Right ventricle myocardium inferior (tissue), 1 donor: ENCODE measurements around the gene MLH1. TPM values are rescaled to one million over a fixed set of nuclear protein-coding genes. Genes with fewer than 3 reads are reported as not detected.
"Not testable (repeated sequence)": the region's sequence is repeated elsewhere in the genome, so short reads cannot be mapped to it uniquely, and the experiment has no call there.

Source experiments
- ATAC-seq: fragments of 200-7000 bp; cut with Tn5 transposase; one replicate; pipeline ENCODE4 v1.9.1; 2020; ENCODE audit warnings: mild to moderate bottlenecking, moderate library complexity
- DNase-seq: peaks from one replicate; pipeline ENCODE4 v3.0.0; 2021; ENCODE audit errors: missing footprints
- intact Hi-C: fragments of 100-400 bp; cut with DNase I; formaldehyde crosslinking; loops from one replicate; pipeline ENCODE4 v1.11.0; 2022
- long read RNA-seq: library from polyadenylated mRNA; unstranded; transcript quantifications from one replicate; pipeline ENCODE4 v2.0.0, GENCODE V29; 2021
- total RNA-seq: library from RNA; stranded (reverse); fragmentation: NEBNext Ultra II Directional; extraction: Animal tissue kit (Norgen Biotek cat#: 25700); gene quantifications from one replicate; pipeline ENCODE4 v1.2.1, GENCODE V29; 2021
- donor health status: DM: no; HTN: yes; CAD: no; lungs with severe emphysema.

Gene MLH1
- total RNA-seq, result 49.3 TPM
- long read RNA-seq, transcript MLH1-201 (19 exons, 2,752 nt), result major isoform, 36 of 56 reads
- long read RNA-seq, partial matches to known transcripts, result 5 of 56 reads
- long read RNA-seq, other reads (novel, unspliced or antisense), result 14 of 56 reads

GRCh38 chr3:36993326-36994283 is at the start of gene MLH1:
MLH1 (plus strand) TSS chr3:36993518; CDS start chr3:36993548, 30 bp downstream.
- ATAC-seq (peak; percentile 96), DNase-seq (peak; percentile 97)
- intact Hi-C loops, result loop anchor here (1.0 to 10.0 kb wide), 3 partner anchors 22 to 221 kb away; no protein-coding TSS in a partner anchor

DNA sequence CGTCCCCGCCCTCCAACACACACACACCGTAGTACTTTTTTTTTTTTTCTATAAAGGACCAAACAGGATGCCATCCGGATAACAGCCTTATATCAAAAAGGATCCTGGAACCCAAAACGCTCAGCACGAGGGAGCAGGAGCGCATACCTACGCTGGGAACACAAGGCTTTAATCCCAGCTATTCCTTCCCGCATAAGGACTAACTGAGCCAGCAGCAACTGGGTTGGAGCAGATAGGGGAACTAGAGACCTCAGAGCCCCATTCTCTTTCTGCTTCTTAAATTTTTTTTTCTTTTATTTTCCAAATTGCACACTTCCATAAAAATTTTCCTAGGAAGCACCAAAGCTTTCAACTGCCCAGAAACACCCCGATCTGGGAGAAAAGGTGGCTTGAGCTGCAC is 49.7 kb upstream of the MLH1 start:
- intact Hi-C loops, result no loop called here
- no peak for DNase-seq
- no peak for ATAC-seq

DNA sequence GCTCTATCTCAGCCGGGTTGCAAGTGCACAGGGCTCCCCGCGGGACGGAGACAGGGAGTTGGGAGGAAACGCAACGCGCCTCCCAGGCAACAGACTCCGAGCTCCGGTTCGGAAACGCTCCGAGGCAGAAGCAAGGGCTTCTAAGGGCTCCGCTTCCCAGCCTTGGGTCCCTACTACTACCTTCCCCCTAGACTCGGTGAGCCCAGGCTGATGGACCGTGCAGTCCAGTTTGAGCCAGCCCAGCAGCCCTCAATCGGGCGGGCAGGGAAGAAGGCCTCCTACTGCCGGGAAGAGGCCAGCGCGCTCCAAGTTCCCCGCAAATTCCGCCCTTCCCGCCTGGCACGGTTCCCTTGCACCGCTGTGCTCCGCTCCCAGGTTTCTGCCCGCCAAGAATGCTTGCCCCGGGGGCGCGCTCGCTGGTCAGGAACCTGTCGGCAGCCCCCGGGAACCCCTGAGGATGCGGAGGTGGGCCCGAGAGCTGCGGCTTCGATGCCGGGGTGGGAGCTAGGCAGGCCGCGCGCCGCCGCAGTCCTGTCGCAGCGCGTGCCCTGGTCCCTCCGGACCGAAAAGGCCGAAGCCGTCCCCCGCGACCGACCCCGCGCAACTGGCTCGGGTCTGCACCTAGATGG is 49.2 kb upstream of the MLH1 start:
- ATAC-seq (peak; percentile 74), DNase-seq (peak; percentile 81)
- intact Hi-C loops, result no loop called here

DNA sequence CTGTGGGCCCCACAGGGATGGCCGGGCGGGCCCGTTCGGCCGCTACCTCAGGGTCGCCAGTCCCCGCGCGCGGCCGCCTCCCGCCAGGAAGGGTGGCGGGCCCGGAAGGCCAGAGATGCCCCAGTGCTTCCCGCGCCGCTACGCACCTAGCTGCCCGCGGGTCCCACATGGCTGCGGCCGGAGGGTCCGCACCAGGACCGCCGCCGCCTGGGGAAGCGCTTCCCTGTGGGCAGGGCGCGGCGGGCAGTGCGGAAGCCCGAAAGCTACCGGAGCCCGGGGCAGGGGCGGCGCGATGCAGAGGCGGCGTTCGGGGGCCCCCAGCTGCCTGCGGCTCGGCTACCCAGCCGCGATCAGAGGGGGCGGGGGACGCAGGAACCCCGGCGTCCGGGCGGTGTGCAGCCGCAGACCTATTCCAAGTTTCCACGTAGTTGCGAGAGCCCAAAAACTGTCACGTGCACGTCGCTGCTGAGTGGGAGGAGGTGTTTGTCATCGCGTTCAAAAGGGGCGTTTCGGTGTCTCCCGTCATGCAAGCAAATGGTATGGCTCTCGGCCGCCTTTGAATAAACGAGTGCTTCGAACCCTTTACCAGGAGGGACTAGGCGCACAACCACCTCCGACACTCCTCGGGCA is 48.6 kb upstream of the MLH1 start, which contains the start of gene TRANK1:
Gene TRANK1, minus strand, starts transcription at position 414 of the 630 bp plus-strand sequence. Its CDS starts 245 bp downstream, at position 169.
- ATAC-seq, result peak; percentile 72
- intact Hi-C loops, result no loop called here
- DNase-seq, result peak; percentile 79

- DNase-seq (no peak), ATAC-seq (peak; percentile 6)
- intact Hi-C loops, result no loop called here
Observed at GRCh38 chr3:36945333-36945980, 47.9 kb upstream of the MLH1 start.

DNA sequence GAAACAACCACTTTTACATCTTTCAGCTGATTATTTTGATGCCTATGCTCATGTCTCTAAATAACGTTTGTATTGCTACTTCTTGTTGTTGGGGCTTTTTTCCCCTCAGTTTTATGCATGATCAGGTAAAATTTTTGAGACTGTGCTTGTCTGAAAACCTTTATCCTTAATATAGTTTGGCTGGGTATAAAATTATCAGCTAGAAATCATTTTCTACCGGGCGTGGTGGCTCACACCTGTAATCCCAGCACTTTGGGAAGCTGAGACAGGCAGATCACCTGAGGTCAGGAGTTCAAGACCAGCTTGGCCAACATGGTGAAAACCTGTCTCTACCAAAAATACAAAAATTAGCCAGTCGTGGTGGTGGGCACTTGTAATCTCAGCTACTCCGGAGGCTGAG is 45.5 kb upstream of the MLH1 start:
- intact Hi-C loops, DNase-seq, ATAC-seq: not testable (repeated sequence)

DNA sequence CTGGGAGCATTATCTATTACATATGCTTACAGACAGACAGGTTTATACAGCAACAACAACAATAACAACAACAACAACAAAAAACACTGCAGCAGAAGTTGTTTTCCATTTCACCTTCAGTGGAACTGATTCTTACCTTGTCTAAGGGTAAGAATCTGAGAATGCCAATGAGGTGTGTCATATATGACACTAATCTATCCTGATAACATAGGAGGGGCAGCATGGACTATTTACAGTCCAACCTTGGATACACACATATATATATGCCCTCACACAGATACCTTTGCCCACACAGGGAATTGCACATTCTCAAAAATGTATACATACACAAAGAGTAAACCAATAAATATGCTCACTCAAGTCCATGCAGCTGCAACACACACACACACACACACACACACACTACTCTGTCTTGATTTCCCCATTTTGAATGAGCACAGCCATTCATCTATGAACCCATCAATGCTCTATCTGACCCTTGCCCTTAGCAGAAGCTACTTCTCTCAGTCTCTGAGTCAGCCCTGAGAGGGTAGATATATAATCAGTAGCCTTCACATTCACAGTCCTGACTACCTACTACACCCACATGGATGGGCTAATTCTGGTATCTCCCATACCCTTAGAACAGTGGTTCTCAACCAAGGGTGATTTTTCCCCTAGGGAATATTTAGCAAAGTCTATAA is 38.7 kb upstream of the MLH1 start:
- ATAC-seq, result no peak
- DNase-seq, result no peak
- intact Hi-C loops, result no loop called here

GRCh38 chr3:36956155-36956554 is 37.2 kb upstream of the MLH1 start:
- ATAC-seq, result no peak

GRCh38 chr3:36957063-36957462 is 36.3 kb upstream of the MLH1 start:
- intact Hi-C loops, result no loop called here
- ATAC-seq, result no peak
- DNase-seq, result no peak

More at GRCh38 chr3:36956155-36956554, 37.2 kb upstream of the MLH1 start:
- DNase-seq, result no peak
- intact Hi-C loops, result no loop called here

DNA sequence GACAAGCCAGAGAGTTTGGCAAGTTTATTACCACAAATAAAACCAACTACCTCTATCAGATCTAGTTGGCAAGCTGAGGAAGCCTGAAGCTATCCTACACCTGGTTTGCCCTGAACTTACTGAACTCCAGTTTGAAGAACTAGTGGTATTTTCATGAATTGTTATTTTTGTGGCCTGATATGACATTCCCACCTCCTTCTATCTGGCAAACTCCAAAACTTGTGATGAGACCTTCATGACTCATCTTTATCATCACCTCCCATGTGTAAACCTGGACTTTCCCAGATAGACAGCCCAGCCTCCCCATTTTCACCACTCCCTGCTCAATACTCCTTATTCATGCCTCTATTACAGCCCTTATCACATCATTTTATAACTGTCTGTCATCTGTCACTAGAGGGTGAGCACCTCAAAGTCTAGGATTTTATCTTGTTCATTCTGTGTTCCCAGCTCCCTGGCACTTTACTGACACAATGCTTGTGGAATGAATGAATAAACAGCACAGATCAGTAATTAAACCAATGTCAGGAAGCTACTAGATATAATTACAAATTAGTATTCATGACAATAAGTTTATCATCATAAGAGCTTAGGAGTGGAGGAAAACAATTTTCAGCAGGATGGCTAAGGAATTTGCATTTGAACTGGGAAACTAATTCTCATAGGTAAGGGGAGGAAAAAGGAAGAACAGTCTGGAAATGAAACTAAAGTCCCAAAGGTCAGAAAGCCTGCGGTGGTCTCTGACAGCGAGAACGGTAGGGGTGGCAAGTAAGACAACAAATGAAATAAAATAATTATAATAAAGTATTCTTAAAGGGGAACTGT is 35.2 kb upstream of the MLH1 start:
- intact Hi-C loops, result loop anchor here (2.0 kb wide), 1 partner anchor 229 kb away; no protein-coding TSS in a partner anchor
- ATAC-seq, result no peak
- DNase-seq, result no peak

DNA sequence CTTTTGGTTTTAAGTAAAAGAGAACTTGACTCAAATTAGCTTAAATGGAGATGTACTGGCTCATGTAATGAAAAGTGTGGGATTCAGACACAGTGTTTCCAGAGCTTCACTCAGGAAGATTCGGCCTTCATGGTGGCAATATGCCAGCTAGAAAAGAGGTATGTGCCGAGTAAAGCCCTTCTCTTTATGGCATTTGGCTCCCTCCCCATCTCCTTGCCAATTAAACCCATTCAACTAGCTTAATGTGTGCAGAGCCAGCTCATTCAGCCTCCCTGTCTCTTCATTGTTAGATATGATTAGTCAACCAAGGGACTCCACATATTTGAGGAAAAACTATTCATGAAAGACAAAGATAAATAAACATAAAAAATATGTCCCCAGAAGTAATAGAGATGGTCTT is 33.5 kb upstream of the MLH1 start:
- ATAC-seq (no peak), DNase-seq (no peak)
- intact Hi-C loops, result loop anchor here (1.0 to 2.0 kb wide), 2 partner anchors 56 to 231 kb away; no protein-coding TSS in a partner anchor

- DNase-seq, result no peak
- no peak for ATAC-seq
- intact Hi-C loops, result no loop called here
Observed at GRCh38 chr3:36960502-36960901, 32.8 kb upstream of the MLH1 start.

GRCh38 chr3:36963008-36963407 is 30.3 kb upstream of the MLH1 start:
- intact Hi-C loops, ATAC-seq: not testable (repeated sequence)

DNA sequence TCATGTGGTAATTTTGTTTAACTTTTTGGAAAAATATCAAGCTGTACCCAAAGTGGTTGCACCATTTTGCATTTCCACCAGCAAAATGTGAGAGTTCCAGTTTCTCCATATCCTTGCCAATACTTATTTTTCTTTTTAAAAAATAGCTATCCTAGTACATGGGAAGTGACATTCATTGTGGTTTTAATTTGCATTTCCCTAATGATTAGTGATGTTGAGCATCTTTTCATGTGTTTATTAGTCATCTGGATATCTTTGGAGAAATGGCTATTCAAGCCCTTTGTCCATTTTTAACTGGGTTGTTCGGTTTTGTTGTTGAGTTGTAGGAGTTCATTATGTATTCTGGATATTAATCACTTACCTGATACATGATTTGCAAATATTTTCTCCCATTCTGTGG is 29.0 kb upstream of the MLH1 start:
- intact Hi-C loops, result no loop called here
- DNase-seq (no peak), ATAC-seq (no peak)

More at GRCh38 chr3:36963008-36963407, 30.3 kb upstream of the MLH1 start:
- not testable (repeated sequence) for DNase-seq

- ATAC-seq, result no peak
- DNase-seq, result no peak
- intact Hi-C loops, result no loop called here
Observed at GRCh38 chr3:36964817-36965216, 28.5 kb upstream of the MLH1 start.

GRCh38 chr3:36965440-36965839 is 27.9 kb upstream of the MLH1 start:
- ATAC-seq, result no peak

GRCh38 chr3:36969085-36969484 is 24.2 kb upstream of the MLH1 start:
- ATAC-seq (no peak), DNase-seq (no peak)
- intact Hi-C loops, result no loop called here

More at GRCh38 chr3:36965440-36965839, 27.9 kb upstream of the MLH1 start:
- no peak for DNase-seq
- intact Hi-C loops, result no loop called here
